Stimulated activated CD8-positive, alpha-beta memory T cell treated with anti-CD3 and anti-CD28 coated beads, Interleukin-12 subunit alpha, Interleukin-12 subunit beta, amount 100 ng/mL, for 4 hours (primary cell): ENCODE results near the gene ARSA.

Experiments used
- DNase-seq: peaks from one replicate; pipeline ENCODE4 v3.0.0-alpha.2; 2020; ENCODE audit warnings: low read depth

Gene ARSA

DNA sequence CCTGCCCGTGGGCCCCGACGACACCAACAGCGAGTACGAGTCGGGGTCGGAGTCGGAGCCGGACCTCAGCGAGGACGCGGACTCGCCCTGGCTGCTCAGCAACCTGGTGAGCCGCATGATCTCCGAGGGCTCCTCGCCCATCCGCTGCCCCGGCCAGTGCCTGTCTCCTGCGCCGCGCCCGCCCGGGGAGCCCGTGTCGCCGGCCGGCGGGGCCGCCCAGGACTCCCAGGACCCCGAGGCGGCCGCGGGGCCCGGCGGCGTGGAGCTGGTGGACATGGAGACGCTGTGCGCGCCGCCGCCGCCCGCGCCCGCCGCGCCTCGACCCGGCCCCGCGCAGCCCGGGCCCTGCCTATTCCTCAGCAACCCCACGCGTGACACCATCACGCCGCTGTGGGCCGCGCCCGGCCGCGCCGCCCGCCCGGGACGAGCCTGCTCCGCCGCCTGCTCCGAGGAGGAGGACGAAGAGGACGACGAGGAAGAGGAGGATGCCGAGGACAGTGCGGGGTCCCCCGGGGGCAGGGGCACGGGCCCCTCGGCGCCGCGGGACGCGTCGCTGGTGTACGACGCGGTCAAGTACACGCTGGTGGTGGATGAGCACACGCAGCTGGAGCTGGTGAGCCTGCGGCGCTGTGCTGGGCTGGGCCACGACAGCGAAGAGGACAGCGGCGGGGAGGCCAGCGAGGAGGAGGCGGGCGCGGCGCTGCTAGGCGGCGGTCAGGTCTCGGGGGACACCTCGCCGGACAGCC is 23.5 kb downstream of the ARSA start:
- DNase-seq, result no peak

DNA sequence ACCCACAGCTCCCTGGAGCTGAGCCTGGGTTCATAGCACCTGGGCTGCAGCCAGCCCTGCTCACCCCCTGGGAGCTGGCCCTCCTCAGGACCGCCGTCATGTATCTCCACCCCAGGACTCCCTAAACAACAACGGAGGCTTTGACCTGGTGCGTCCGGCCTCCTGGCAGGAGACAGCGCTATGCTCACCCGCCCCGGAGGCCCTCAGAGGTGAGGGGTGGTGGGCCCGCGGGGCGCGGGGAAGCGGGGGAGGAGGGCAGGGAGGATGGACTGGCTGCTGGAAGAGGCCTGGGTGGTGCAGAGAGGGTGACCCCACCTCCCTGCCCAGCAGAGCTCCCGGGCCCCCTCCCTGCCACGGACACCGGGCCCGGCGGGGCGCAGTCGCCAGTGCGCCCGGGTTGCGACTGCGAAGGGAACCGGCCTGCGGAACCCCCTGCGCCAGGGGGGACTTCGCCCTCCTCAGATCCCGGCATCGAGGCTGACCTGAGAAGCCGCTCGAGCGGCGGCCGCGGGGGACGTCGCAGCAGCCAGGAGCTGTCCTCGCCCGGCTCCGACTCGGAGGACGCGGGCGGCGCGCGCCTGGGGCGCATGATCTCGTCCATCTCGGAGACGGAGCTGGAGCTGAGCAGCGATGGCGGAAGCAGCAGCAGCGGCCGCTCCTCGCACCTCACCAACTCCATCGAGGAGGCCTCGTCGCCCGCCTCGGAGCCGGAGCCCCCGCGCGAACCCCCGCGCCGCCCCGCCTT is 24.3 kb downstream of the ARSA start:
- DNase-seq, result no peak

DNA sequence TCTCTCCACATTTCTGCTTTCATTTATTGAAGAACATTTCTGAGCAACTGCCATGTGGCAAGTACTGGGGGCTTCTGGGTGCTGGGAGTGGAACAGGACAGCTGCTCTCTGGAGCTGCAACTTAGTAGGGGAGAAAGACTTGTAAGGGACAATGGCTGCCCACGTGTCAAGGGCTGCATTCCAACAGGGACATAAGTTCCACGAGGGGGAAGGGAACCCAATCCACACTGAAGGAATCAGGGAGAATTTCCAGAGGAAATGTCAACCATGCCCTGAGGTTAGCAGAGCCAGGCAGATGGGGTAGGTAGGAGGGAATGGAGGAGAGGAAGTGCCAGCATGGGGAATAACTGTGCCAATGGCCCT is 25.6 kb downstream of the ARSA start:
- DNase-seq, result no peak

DNA sequence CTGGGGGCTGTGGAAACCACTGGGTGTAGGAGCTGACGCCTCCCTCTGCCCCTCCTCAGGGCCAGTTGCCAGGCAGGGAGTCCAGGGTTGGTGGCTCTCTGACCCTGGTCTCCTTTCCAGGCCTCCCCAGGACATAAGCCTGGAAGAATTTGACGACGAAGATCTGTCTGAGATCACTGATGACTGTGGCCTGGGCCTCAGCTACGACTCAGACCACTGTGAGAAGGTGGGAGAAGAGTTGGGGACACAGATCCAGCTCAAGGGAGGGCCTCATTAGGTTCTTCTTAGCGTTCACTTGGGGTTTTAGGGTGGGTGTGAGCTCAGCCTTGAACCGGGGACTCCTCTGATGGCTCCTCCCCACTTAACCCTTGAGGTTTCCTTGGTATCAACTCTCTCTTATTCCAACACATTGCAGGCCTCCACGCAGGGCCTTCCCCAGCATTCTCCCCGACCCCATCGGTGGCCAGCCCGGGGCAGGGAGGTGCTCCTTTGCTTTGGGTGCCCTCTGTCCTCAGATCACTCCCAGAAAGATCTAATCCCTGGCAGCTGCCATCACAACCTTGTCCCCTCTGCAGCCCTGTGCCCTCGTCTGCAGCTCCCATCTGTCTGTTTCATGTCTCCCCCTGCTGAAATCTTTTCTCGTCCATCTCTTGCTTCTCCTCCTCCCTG is 26.1 kb downstream of the ARSA start:
- no peak for DNase-seq

DNA sequence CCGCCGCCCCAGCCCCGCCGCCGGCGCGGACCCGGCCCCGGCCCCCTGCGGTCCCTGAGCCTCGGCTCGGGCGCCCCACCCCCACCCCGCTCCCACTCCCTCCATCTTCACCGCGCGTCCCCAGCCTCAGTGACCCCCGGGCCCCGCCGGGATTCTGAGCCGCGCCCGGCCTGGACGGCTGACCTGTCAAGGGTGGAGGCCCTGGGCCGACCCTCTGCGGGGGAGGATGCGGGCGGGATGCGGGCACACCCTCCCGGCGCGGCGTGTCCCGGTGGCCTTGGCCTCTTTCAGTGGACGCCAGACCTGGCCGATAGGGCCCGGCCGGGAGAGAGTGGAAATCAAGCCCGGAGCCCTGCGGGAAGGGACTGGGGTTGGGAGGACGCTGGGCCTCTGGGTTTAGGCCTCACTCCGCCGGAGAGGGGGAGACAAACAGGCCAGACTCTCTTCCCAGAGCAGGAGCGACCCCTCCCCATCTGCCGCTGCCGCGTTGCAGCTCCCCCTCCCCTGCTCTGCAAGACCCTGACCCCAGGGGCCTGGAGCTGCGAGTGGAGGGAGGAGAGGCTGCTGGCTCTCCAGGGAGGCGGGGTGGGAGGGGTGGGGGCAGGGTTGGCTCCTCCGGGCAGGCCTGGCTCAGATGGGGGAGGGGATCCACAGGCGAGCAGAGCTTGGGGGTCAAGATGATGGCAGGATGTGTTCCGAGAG is 26.8 kb downstream of the ARSA start:
- DNase-seq, result no peak

DNA sequence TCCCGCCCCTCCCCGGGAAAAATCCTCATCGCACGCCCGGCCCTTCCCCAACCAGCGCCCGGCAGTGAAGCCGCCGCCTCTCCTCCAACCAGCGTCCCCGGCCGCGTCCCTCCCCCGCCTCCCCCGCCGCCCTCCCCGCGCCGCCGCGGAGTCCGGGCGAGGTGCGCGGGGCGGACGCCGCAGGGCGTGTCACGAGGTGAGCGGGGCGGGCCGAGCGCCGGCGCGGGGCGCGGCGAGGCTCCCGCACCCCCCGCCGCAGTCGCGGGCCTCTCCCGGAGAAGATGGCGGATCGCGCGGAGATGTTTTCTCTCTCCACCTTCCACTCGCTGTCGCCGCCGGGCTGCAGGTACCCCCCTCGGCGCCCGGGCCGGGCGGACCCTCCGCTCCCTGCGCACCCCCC is 27.4 kb downstream of the ARSA start, which contains the start of gene MAPK8IP2:
MAPK8IP2 (plus strand) TSS at position 256 of the 400 bp plus-strand sequence; CDS start at position 282, 26 bp downstream.
- no peak for DNase-seq

DNA sequence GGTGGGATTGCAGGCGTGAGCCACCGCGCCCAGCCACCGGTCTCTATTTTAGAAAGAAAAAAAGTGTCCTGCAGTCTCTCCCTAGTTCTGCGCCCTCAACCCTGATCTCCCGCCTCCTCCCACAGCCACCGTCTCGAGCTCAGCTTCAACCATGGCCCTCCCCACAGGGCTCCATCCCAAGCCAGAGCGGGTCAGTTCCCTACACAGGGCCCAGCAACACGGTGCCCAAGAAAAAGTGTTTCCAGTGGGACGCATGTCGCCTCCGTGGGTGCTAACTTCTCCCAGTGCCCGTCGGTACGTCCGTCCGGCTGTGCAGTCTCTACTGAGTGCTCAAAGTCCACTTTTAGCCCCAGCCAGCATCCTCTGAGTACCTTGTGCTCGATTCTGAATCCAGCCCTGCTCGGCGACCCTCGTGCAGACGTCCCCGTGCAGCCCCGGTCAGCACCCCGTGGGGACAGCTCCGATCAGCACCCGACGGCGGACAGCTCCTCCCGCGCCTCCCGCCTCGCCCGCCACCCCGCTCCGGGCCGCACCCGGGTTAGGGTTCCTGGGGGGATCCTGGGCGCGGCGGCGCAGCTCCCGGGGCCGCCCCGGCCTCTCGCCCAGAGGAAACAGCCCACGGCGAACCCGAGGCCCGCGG is 28.0 kb downstream of the ARSA start:
- DNase-seq, result no peak

DNA sequence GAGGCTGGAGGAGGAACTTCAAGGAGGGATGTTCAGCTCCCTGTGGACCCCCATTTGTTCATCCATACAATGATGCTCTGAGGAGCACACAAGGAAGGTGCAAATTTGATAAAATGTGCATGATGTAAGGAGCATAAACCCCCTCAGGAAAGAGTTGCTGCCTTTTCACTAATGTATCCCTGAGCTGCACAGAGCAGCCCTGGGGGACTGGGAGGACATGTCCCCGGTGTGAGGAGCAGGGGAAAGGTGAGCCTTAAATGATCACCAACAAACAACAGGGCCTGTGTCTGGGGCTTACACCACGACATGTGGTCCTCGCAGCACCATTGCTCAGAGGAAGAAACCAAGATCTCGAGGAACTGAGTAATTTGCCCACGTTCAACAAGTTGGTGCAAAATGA is 30.9 kb downstream of the ARSA start:
- DNase-seq, result no peak

DNA sequence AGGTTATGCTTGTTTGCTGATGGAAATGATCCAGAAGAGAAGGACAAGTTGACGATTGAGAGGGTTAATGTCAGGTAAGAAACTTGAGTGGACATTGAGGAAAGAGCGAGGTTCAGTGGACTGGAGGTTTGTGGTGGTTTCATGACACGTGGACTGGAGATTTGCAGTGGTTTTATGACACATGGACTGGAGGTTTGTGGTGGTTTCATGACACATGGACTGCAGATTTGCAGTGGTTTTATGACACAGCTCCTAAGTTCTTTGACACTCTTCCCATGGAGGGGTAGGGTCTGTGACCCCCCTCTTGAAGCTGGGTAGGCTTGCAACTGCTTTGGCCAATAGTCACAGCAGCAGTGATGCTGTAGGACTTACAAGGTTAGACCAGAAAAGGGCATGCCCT is 32.8 kb downstream of the ARSA start:
- DNase-seq, result no peak

DNA sequence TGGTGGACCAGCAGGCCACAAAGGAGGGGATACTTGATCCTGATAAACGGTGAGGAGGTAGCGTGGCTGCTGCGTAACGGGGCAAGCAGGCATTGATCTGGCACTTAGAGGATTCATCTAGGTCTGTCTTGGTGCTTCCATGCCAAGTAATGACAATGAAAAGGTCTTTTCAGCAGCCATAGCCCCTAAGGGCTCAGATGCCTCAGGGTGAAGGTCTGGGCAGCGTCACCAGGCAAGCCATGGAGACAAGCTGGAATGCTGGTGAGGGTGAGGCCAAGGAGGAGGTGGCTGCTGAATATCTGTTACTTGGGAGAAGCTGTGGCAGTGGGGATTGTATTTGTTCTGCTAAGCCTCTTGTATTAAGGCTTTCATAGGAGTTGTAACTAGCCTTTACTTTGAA is 40.5 kb downstream of the ARSA start:
- DNase-seq, result no peak

DNA sequence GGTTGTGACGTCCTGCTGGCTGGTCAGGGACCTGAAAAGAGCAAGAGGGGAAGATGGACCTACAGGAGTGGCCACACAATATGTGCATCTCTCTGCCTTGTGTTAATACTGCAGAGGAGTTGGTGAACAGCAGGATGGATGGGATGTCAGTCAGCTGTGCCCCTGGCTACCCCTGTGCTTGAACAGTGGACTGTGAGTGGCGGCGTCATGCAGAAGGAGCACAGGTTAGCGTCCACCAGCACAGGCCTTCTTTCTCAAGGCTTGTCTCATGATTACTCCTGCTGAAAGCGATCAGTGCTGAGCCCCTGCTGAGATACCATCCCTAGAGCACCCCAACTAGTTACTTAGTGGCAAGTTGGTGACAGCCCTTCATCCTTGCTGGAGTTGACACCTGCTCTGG is 41.5 kb downstream of the ARSA start:
- DNase-seq, result no peak

DNA sequence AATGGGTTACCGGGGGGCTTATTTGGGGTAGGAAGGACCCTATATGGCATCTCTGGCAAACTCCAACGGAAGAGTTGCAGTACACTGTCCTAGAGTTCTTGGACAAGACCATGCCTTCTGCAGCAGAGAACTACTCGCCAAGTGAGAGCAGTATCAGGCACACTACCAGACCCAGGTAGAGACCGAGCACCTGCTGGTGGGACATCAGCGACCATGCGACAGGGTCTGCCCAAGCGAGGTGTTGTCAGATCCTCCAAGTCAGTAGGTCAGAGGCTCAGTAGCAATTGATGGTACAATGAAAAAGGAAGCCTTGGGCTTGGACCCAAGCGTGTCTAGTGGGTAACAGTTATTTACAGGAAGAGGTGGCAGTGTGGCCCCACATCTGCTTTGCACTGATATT is 42.2 kb downstream of the ARSA start:
- no peak for DNase-seq

DNA sequence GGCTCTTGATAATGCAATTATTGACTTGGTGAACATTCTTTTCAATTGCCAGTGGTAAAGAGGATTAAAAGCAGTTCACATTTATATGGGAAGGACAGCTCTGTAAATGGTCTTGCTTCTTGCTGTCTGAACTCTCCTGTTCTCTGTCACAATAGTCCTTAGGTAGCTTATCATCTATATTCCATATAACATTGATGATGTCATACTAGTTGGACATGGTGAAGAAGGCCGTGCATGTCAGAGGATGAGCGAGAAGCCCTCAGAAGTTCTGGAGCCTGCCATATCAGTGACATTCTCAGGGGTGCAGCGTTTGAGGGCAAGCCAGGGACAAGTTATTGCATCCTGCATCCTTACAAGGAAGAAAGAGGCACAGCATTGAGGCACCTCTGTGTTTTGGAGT is 42.7 kb downstream of the ARSA start:
- DNase-seq, result no peak

DNA sequence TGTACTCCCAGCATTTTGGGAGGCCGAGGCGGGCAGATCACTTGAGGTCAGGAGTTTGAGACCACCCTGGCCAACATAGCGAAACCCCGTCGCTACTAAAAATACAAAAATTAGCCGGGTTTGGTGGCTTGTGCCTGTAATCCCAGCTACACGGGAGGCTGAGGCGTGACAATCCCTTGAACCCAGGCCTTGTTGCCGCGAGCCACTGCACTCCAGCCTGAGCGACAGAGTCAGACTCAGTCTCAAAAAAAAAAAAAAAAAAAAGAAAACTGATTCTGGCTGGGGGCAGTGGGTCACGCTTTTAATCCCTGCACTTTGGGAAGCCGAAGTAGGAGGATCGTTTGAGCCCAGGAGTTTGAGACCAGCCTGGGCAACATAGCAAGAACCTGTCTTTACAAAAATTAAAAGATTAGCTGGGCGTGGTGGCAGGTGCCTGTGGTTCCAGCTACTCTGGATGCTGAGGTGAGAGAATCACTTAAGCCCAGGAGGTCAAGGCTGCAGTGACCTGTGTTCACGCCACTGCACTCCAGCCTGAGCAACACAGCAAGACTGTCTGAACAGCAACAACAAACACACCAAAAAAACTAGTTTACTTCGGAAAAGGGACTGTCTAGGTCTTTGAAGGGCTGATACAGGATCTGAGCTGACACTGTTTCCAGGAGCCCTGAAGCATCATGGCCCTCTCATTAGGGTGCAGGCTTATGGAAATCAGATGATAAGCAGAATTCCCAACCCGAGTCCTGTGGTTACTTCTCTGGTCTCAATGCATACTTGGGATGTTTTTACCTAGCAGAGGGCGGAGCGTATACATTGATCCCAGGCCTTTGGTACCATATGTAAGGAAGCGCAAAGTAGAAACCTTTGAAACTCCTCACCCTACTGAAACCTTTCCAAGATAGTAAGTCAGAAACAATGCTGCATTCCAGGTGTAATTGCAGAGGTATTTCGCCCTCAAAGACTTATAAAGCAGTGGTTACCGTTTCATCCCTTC is 43.6 kb downstream of the ARSA start:
- no peak for DNase-seq

DNA sequence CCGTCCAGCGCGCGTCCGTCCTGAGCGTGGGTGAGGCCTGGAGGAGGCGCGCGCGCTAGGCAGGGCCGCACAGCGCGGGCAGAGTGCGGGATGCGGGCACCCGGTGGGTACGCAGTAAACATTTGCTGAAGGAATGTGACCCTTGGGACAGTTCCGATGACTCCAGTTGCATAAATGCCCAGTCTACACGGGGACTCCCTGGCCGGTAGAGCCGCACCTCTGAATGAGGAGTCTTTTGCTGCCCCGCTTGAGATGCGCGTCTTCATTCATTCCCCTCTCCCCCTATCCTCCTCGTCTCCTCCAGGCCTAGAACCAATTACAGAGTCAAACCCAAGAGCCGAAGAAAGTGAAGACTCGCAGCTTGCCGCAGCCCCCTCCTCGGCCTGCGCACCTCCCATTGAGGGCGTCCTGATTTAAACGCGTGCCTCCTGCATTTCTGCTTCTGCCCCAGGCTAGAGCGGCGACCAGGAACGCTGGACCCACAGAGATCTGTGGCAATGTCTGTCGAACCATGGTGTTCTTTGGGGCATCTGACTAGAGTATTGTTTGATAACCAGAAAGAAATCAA is 44.6 kb downstream of the ARSA start:
- no peak for DNase-seq

DNA sequence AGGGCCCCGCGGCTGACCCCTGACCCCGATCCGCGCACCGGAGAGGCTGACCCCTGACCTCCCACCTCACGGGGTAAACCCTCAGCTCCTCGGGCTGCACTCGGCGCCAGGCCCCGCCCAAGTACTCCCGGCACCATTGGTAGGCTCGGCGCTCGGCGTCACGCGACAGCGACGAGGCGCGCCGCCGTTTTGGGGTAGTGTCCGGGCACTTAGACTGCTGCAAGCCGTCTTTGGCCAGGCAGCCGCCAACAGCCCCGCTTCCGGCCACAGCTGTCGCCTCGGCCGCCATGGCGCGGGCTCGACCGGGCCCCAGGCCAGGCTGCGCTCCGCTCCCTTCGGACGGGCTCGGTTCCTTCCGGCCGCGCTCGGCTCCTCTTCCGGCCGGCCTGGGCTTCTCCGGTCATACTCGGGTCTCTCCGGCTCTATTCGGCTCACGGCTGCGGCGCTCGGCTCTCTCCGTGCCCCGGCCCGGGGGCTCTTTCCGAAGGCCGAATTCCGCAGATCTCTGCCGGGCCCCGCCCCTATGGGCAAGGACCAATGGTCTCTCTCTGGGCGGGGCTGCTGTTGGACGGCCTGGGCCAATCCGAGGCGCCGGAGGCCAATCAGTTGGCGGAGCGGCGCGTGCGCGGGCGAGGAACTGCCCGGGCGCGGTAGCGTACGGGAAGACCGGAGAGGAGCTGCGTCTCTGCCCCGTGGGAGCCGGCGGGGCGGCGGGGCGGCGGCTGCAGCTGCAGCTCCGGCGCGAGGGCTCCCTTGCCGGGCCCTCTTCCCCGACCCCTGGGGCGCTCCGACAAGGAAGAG is 45.3 kb downstream of the ARSA start, which contains the start of gene CHKB:
CHKB (minus strand) TSS at position 357 of the 801 bp plus-strand sequence; CDS start at position 289, 68 bp downstream.
- DNase-seq, result peak; percentile 97

DNA sequence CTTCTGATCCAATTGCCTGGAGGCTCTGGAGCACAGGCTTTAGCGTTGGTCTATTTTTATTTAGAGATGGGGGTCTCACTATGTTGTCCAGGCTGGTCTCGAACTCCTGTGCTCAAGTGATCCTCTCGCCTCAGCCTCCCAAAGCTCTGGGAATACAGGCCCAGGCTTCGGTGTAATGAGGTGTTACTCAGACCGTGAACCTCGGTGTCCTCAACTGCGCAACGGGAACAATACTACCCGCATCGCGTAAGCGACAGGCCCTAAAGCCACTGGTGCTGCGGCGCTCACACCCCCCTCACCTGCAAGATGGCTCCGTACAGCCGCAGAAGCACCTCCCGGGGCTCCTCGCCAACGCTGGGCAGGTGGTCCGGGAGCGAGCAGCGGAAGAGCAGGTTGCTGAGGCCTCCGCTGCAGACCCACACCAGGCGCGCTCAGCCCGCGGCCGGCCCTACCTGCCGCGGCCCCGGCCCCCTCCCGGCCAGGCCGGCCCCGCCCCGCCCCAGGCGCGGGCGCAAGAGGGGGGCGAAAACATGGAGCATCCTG is 45.9 kb downstream of the ARSA start:
- DNase-seq, result no peak

DNA sequence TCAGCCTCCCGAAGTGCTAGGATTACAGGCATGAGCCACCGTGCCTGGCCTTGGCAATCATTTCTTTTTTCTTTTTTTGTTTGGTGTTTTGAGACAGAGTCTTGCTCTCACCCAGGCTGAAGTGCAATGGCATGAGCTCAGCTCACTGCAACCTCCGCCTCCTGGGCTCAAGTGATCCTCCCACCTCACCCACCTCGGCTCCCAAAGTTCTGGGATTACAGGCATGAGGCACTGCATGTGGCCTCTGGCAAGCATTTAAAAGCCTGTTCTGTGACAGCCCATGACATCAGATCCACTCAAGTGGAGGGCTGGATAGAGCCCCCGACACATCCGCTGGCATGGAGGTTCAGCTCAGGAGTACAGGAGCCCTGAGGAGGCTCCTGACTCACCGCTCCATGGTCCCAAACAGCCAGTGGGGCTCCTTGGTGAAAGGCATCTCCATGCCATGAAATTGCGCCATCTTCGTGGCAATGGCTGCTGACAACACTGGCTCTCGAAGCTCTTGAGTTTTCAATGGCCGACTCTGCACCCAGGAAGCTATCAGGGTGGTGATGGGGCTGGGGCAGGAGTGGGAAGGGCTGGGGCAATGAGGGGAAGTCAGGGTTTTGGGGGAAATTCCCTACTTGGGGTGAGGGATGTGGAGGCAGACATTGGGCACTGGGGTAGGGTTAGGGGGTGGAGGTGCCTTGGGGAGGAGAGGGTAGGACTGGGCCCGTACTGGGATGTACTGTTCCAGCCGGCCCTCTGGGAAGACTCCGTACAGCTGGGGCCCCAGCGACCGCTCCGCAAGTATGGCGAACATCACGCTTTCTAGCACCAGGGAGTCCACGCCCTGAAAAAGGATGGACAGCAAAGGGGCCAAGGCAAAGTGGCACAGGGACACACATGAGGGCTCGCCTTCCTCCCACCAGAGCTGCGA is 46.7 kb downstream of the ARSA start:
- DNase-seq, result no peak
